ENCODE results near the gene MS4A8.

The MS4A8 gene

GRCh38 chr11:60762851-60763691, 63.7 kb downstream of the MS4A8 start:
- H3K4me3 ChIP-seq (ENCODE audit: control insufficient read depth, low read depth, low read length) = no peak overlapping the region
- TF ChIP-seq CTCF (IDR thresholded peaks at IDR 0.05; ENCODE audit: control insufficient read depth, insufficient read depth, low read depth, low read length, missing control alignments) = peak; percentile 19
- DNase-seq (ENCODE audit: low read depth) = no peak

- DNase-seq (ENCODE audit: low read depth) = no peak
- peak; percentile 7 for TF ChIP-seq CTCF (IDR thresholded peaks at IDR 0.05; ENCODE audit: control insufficient read depth, insufficient read depth, low read depth, low read length, missing control alignments)
- H3K4me3 ChIP-seq (ENCODE audit: control insufficient read depth, low read depth, low read length) = no peak overlapping the region
These were observed 64.4 kb downstream of the MS4A8 start for GRCh38 chr11:60763692-60764369.

GRCh38 chr11:60764879-60765278, 65.5 kb downstream of the MS4A8 start:
- TF ChIP-seq CTCF (IDR thresholded peaks at IDR 0.05; ENCODE audit: control insufficient read depth, insufficient read depth, low read depth, low read length, missing control alignments) = no peak
- H3K4me3 ChIP-seq (ENCODE audit: control insufficient read depth, low read depth, low read length) = no peak overlapping the region
- no peak for DNase-seq (ENCODE audit: low read depth)

- TF ChIP-seq CTCF (IDR thresholded peaks at IDR 0.05; ENCODE audit: control insufficient read depth, insufficient read depth, low read depth, low read length, missing control alignments) = no peak
- no peak overlapping the region for H3K4me3 ChIP-seq (ENCODE audit: control insufficient read depth, low read depth, low read length)
- DNase-seq (ENCODE audit: low read depth) = no peak
These were observed 65.9 kb downstream of the MS4A8 start for GRCh38 chr11:60765355-60765754.

Measured in AG09309 (cell line).